Endothelial cell of umbilical vein (primary cell): ENCODE measurements around the gene TOM1L2. TPM values are rescaled to one million over a fixed set of nuclear protein-coding genes. Genes with fewer than 3 reads are reported as not detected.

Experiments
- BruUV-seq: library from RNA; stranded (reverse); fragments of 400-500 nt; replicated peaks from 2 replicates; lab custom pipeline; 2021; lab: Mats Ljungman, UMichigan
- CTCF ChIA-PET: fragments of 300-600, 350-600 bp; sonication (Branson Sonifier 250); formaldehyde crosslinking; loops from one replicate; lab custom pipeline; 2021; ENCODE audit warnings: antibody characterized with exemption, inconsistent platforms; lab: Charles Lee
- POLR2A ChIA-PET: fragments of 300-600, 350-600 bp; sonication (Branson Sonifier 250); formaldehyde crosslinking; loops from one replicate; lab custom pipeline; 2021; ENCODE audit warnings: antibody characterized with exemption, inconsistent platforms; lab: Charles Lee
- DNase-seq: peaks from one replicate; pipeline ENCODE4 v3.0.0-alpha.2; 2011; ENCODE audit warnings: low read depth, low spot score
- FAIRE-seq: peaks from 2 replicates; lab custom pipeline; 2011; peaks lifted over from hg19 to GRCh38; lab: Jason Lieb, UNC
- H2AFZ ChIP-seq: 2 replicates; pipeline ENCODE4 v1.6.0; 2012; ENCODE audit warnings: low read depth, low read length, control low read depth, inconsistent platforms
- H3K27ac ChIP-seq: 2 replicates; pipeline ENCODE4 v1.5.1; 2011; ENCODE audit warnings: low read depth, mild to moderate bottlenecking, control low read depth, low read length, moderate library complexity; ENCODE audit not compliant: insufficient read depth
- H3K27me3 ChIP-seq, 2 experiments: 2 replicates each; pipeline versions ENCODE4 v1.6.0 to v1.6.1; 2011; ENCODE audit warnings: low read length in 2 of 2, mixed read lengths in 1 of 2; ENCODE audit not compliant: control insufficient read depth in 2 of 2, insufficient read depth in 2 of 2
- H3K36me3 ChIP-seq, 2 experiments: 2 replicates in 1 of 2; 3 replicates in 1 of 2; pipeline ENCODE4 v1.5.1; 2011; ENCODE audit warnings: low read length in 2 of 2, mild to moderate bottlenecking in 1 of 2, moderate library complexity in 1 of 2; ENCODE audit not compliant: control insufficient read depth in 2 of 2, insufficient read depth in 2 of 2; ENCODE audit errors: extremely low read depth in 1 of 2
- H3K4me1 ChIP-seq: 3 replicates; pipeline ENCODE4 v1.5.1; 2011; ENCODE audit warnings: mild to moderate bottlenecking, low read length; ENCODE audit not compliant: control insufficient read depth, insufficient read depth; ENCODE audit errors: extremely low read depth
- H3K4me2 ChIP-seq: 2 replicates; pipeline ENCODE4 v1.6.1; 2011; ENCODE audit warnings: low read length, control low read depth, mixed read lengths; ENCODE audit not compliant: insufficient read depth
- H3K4me3 ChIP-seq, 3 experiments: fragments of 200-600 bp in 1 of 3; sonication (generic), shearing (Covaris generic) in 1 of 3; replicated peaks in 1 of 3; 2 replicates each; pipeline ENCODE4 v1.5.1; 2011 to 2016; ENCODE audit warnings: control low read depth in 3 of 3, low read length in 3 of 3, mild to moderate bottlenecking in 2 of 3, inconsistent platforms in 1 of 3, low read depth in 1 of 3, moderate library complexity in 1 of 3; ENCODE audit not compliant: insufficient read depth in 1 of 3
- H3K79me2 ChIP-seq: 2 replicates; pipeline ENCODE4 v1.6.0; 2012; ENCODE audit warnings: low read length, inconsistent platforms; ENCODE audit not compliant: control insufficient read depth, insufficient read depth
- H3K9ac ChIP-seq: replicated peaks from 2 replicates; pipeline ENCODE3; 2011; ENCODE audit warnings: low read length, control low read depth; ENCODE audit not compliant: insufficient read depth; ENCODE audit errors: extremely low read depth
- H3K9me1 ChIP-seq: replicated peaks from 3 replicates; pipeline ENCODE4 v1.6.0; 2011; ENCODE audit warnings: mild to moderate bottlenecking, low read length; ENCODE audit not compliant: control insufficient read depth, insufficient read depth; ENCODE audit errors: extremely low read depth
- H3K9me3 ChIP-seq: replicated peaks from 2 replicates; pipeline ENCODE4 v1.5.1; 2012; ENCODE audit warnings: low read length, inconsistent platforms; ENCODE audit not compliant: control insufficient read depth, insufficient read depth
- H4K20me1 ChIP-seq: replicated peaks from 2 replicates; pipeline ENCODE3; 2011; ENCODE audit warnings: mild to moderate bottlenecking, low read length; ENCODE audit not compliant: control insufficient read depth, insufficient read depth; ENCODE audit errors: extremely low read depth
- CTCF ChIP-seq, 2 donors: IDR thresholded peaks; 1 replicate in 1 of 2; 2 replicates in 1 of 2; pipeline ENCODE4 v1.5.1; 2011; ENCODE audit warnings: low read length in 2 of 2, mild to moderate bottlenecking in 2 of 2, moderate library complexity in 2 of 2, control low read depth in 1 of 2, inconsistent platforms in 1 of 2, low read depth in 1 of 2; ENCODE audit not compliant: insufficient read depth in 1 of 2; ENCODE audit errors: extremely low read depth in 1 of 2
- EZH2 ChIP-seq: IDR thresholded peaks from 2 replicates; pipeline ENCODE4 v1.6.1; 2012; ENCODE audit warnings: borderline replicate concordance, low read depth, mild to moderate bottlenecking, moderate library complexity, low read length, inconsistent platforms; ENCODE audit not compliant: severe bottlenecking
- FOS ChIP-seq: IDR thresholded peaks from 2 replicates; pipeline ENCODE4 v1.6.1; 2011; ENCODE audit warnings: mild to moderate bottlenecking, low read length, moderate library complexity, borderline replicate concordance; ENCODE audit not compliant: insufficient read depth
- GATA2 ChIP-seq: IDR thresholded peaks from 2 replicates; pipeline ENCODE4 v1.7.0; 2011; ENCODE audit warnings: low read depth, mild to moderate bottlenecking, moderate library complexity, mixed read lengths, low read length; ENCODE audit not compliant: insufficient read length, insufficient read depth
- JUN ChIP-seq: IDR thresholded peaks from 2 replicates; pipeline ENCODE4 v1.6.1; 2011; ENCODE audit warnings: borderline replicate concordance, low read depth; ENCODE audit not compliant: insufficient read length, insufficient read depth
- MAX ChIP-seq: IDR thresholded peaks from 2 replicates; pipeline ENCODE4 v1.6.1; 2011; ENCODE audit not compliant: insufficient read depth, insufficient read length
- MYC ChIP-seq: IDR thresholded peaks from one replicate; pipeline ENCODE4 v1.6.1; 2011; ENCODE audit warnings: mild to moderate bottlenecking, low read depth, low read length
- POLR2A ChIP-seq: IDR thresholded peaks from 2 replicates; pipeline ENCODE4 v1.6.1; 2012; ENCODE audit warnings: low read depth, mild to moderate bottlenecking, control low read depth, low read length
- POLR2AphosphoS5 ChIP-seq: IDR thresholded peaks from 2 replicates; pipeline ENCODE4 v1.6.1; 2012; ENCODE audit warnings: low read depth, mild to moderate bottlenecking, control low read depth, low read length, moderate library complexity; ENCODE audit not compliant: insufficient read depth
- dilution Hi-C: fragments of 300-500 bp; cut with MboI; formaldehyde crosslinking; loops from one replicate; pipeline ENCODE4 v1.15.0; 2019; ENCODE audit warnings: low sequenced_read_pairs; ENCODE audit not compliant: extremely low pct_ligation_motif_present
- intact Hi-C: fragments of 100-400 bp; cut with micrococcal nuclease; formaldehyde crosslinking; loops from one replicate; pipeline ENCODE4 v1.10.0; 2022
- polyA plus RNA-seq, 4 experiments: library from polyadenylated mRNA; depleted of rRNA in 3 of 4; stranded (reverse) in 3 of 4; unstranded in 1 of 4; fragments of >200 nt; gene quantifications; 2 replicates each; pipeline versions ENCODE4 v1.2.1 to v1.2.3, GENCODE V29; 2011 to 2012; ENCODE audit warnings: missing spikeins in 1 of 4
- total RNA-seq: library from RNA; stranded (reverse); gene quantifications from 2 replicates; pipeline ENCODE4 v1.2.3, GENCODE V29; 2021

The TOM1L2 gene
- total and polyA plus RNA-seq, 2 donors (not counting 3 experiments of a cell fraction or from before 2014, with no cell fraction given): 31.7 to 37.6 TPM

- no peaks in the 10 kb centered on the region for H3K79me2 ChIP-seq
- H3K9ac ChIP-seq: no peak overlapping the region
- H3K27me3 ChIP-seq: no peaks in the 10 kb centered on the region
- FAIRE-seq (no peak), DNase-seq (no peak)
- H4K20me1 ChIP-seq: no peaks in the 10 kb centered on the region
- dilution Hi-C loops (no loop called here), intact Hi-C loops (no loop called here)
- H3K36me3 ChIP-seq: peaks cover 0 to 5% of the 10 kb centered on the region in 2 experiments
- no peak overlapping the region for H3K4me2 ChIP-seq
- no peaks in the 10 kb centered on the region for H3K9me1 ChIP-seq
- CTCF ChIA-PET: interaction anchor here (1.2 to 2.2 kb wide), 2 partner anchors 12 to 17 kb away, joined by 3 to 5 read pairs; no protein-coding TSS in a partner anchor
- no peak overlapping the region for H2AFZ ChIP-seq
- no peak for TF ChIP-seq POLR2AphosphoS5
- TF ChIP-seq CTCF (IDR thresholded peaks at IDR 0.05; ENCODE audit: extremely low read depth in 1 of 2, insufficient read depth in 1 of 2, low read depth in 1 of 2, low read length in 2 of 2): no peak
- no peak for TF ChIP-seq EZH2
- TF ChIP-seq POLR2A: no peak
- TF ChIP-seq GATA2: no peak
- TF ChIP-seq MYC: no peak
- TF ChIP-seq MAX: no peak
- TF ChIP-seq FOS: no peak
- no peak for TF ChIP-seq JUN
- H3K4me3 ChIP-seq: no peak overlapping the region
- H3K9me3 ChIP-seq: no peaks in the 10 kb centered on the region
- H3K27ac ChIP-seq: no peak overlapping the region
- POLR2A ChIA-PET: no interaction called here
- peaks cover 5% of the 10 kb centered on the region for H3K4me1 ChIP-seq
- no TSS peak for BruUV-seq
Observed at GRCh38 chr17:18021372-18021771, 49.2 kb upstream of the TOM1L2 start.
